Measurements from ENCODE around the gene PSTPIP1.
A peak's percentile ranks its signal among the peaks of the same experiment; 100 is the strongest.
"Not testable (repeated sequence)": the region's sequence is repeated elsewhere in the genome, so short reads cannot be mapped to it uniquely, and the experiment has no call there.

Gene PSTPIP1

GRCh38 chr15:76994971-76995945 lies at the start of gene PSTPIP1:
Gene PSTPIP1, plus strand, starts transcription at chr15:76995126. Its CDS starts 448 bp downstream, at chr15:76995574.
- peak; percentile 72 for ATAC-seq
- H3K9me3 Mint-ChIP-seq, result no peaks in the 10 kb centered on the region
- H3K27ac Mint-ChIP-seq, result peak within 1 kb of the TSS; percentile 96
- H3K36me3 Mint-ChIP-seq, result peaks cover 47% of the 10 kb centered on the region
- peak within 1 kb of the TSS; percentile 96 for H3K4me3 Mint-ChIP-seq
- DNase-seq (ENCODE audit: low spot score in 2 of 2), result peak in 1 of 2 donors; percentile 83
- H3K4me1 Mint-ChIP-seq, result peaks cover 80% of the 10 kb centered on the region

GRCh38 chr15:76945494-76946093 lies 49.3 kb upstream of the PSTPIP1 start:
- peaks cover 63% of the 10 kb centered on the region for H3K36me3 Mint-ChIP-seq
- peaks cover 5% of the 10 kb centered on the region for H3K4me1 Mint-ChIP-seq
- H3K27ac Mint-ChIP-seq, result no peak overlapping the region
- no peaks in the 10 kb centered on the region for H3K9me3 Mint-ChIP-seq
- ATAC-seq, result no peak
- no peak for DNase-seq (ENCODE audit: low spot score in 2 of 2)
- no peak overlapping the region for H3K4me3 Mint-ChIP-seq

- H3K27ac Mint-ChIP-seq, result no peak overlapping the region
- no peaks in the 10 kb centered on the region for H3K9me3 Mint-ChIP-seq
- peaks cover 67% of the 10 kb centered on the region for H3K36me3 Mint-ChIP-seq
- peaks cover 5% of the 10 kb centered on the region for H3K4me1 Mint-ChIP-seq
- H3K4me3 Mint-ChIP-seq, result no peak overlapping the region
- ATAC-seq (no peak), DNase-seq (ENCODE audit: low spot score in 2 of 2) (no peak)
Measured at GRCh38 chr15:76947454-76947853, 47.5 kb upstream of the PSTPIP1 start.

GRCh38 chr15:76951220-76951619 lies 43.7 kb upstream of the PSTPIP1 start:
- ATAC-seq, result no peak
- no peak for DNase-seq (ENCODE audit: low spot score in 2 of 2)
- peaks cover 40% of the 10 kb centered on the region for H3K36me3 Mint-ChIP-seq
- H3K4me1 Mint-ChIP-seq, result no peaks in the 10 kb centered on the region
- H3K9me3 Mint-ChIP-seq, result no peaks in the 10 kb centered on the region
- no peak overlapping the region for H3K27ac Mint-ChIP-seq
- no peak overlapping the region for H3K4me3 Mint-ChIP-seq

- H3K9me3 Mint-ChIP-seq, result no peaks in the 10 kb centered on the region
- H3K27ac Mint-ChIP-seq, result no peak overlapping the region
- no peaks in the 10 kb centered on the region for H3K4me1 Mint-ChIP-seq
- no peak overlapping the region for H3K4me3 Mint-ChIP-seq
- DNase-seq (ENCODE audit: low spot score in 2 of 2), result no peak
- ATAC-seq, result no peak
- H3K36me3 Mint-ChIP-seq, result peaks cover 19% of the 10 kb centered on the region
Measured at GRCh38 chr15:76953913-76954312, 41.0 kb upstream of the PSTPIP1 start.

GRCh38 chr15:76954744-76955143 lies 40.2 kb upstream of the PSTPIP1 start:
- DNase-seq (ENCODE audit: low spot score in 2 of 2) (no peak), ATAC-seq (no peak)
- Mint-ChIP-seq H3K9me3 (no peaks in the 10 kb centered on the region), H3K27ac (no peak overlapping the region), H3K4me1 (no peaks in the 10 kb centered on the region), H3K4me3 (no peak overlapping the region), H3K36me3 (peaks cover 12% of the 10 kb centered on the region)

GRCh38 chr15:76961268-76962011 lies 33.5 kb upstream of the PSTPIP1 start:
- Mint-ChIP-seq H3K4me3 (no peak overlapping the region), H3K4me1 (no peaks in the 10 kb centered on the region), H3K27ac (no peak overlapping the region), H3K9me3 (no peaks in the 10 kb centered on the region), H3K36me3 (no peaks in the 10 kb centered on the region)
- ATAC-seq (no peak), DNase-seq (ENCODE audit: low spot score in 2 of 2) (no peak)

- Mint-ChIP-seq H3K9me3 (no peaks in the 10 kb centered on the region), H3K36me3 (no peaks in the 10 kb centered on the region), H3K27ac (no peak overlapping the region), H3K4me3 (no peak overlapping the region), H3K4me1 (no peaks in the 10 kb centered on the region)
- no peak for ATAC-seq
- DNase-seq (ENCODE audit: low spot score in 2 of 2), result no peak
Measured at GRCh38 chr15:76962337-76963013, 32.5 kb upstream of the PSTPIP1 start.

GRCh38 chr15:76963596-76963995 lies 31.3 kb upstream of the PSTPIP1 start:
- H3K36me3 Mint-ChIP-seq, result no peaks in the 10 kb centered on the region
- no peaks in the 10 kb centered on the region for H3K4me1 Mint-ChIP-seq
- ATAC-seq, result no peak

GRCh38 chr15:76964157-76964556 lies 30.8 kb upstream of the PSTPIP1 start:
- Mint-ChIP-seq H3K4me3 (no peak overlapping the region), H3K4me1 (no peaks in the 10 kb centered on the region), H3K27ac (no peak overlapping the region), H3K36me3 (no peaks in the 10 kb centered on the region), H3K9me3 (no peaks in the 10 kb centered on the region)
- ATAC-seq (no peak), DNase-seq (ENCODE audit: low spot score in 2 of 2) (no peak)

More at GRCh38 chr15:76963596-76963995, 31.3 kb upstream of the PSTPIP1 start:
- Mint-ChIP-seq H3K27ac (no peak overlapping the region), H3K9me3 (no peaks in the 10 kb centered on the region), H3K4me3 (no peak overlapping the region)
- peak in 1 of 2 donors; percentile 40 for DNase-seq (ENCODE audit: low spot score in 2 of 2)

- H3K4me1 Mint-ChIP-seq; H3K36me3 Mint-ChIP-seq; ATAC-seq; H3K4me3 Mint-ChIP-seq; DNase-seq (ENCODE audit: low spot score in 2 of 2); H3K27ac Mint-ChIP-seq; H3K9me3 Mint-ChIP-seq: not testable (repeated sequence)
Measured at GRCh38 chr15:76966051-76966450, 28.9 kb upstream of the PSTPIP1 start.

GRCh38 chr15:76967067-76967466 lies 27.9 kb upstream of the PSTPIP1 start:
- Mint-ChIP-seq H3K4me3 (no peak overlapping the region), H3K36me3 (no peaks in the 10 kb centered on the region), H3K9me3 (no peaks in the 10 kb centered on the region), H3K4me1 (no peaks in the 10 kb centered on the region), H3K27ac (no peak overlapping the region)
- no peak for DNase-seq (ENCODE audit: low spot score in 2 of 2)
- no peak for ATAC-seq

- H3K36me3 Mint-ChIP-seq, result no peaks in the 10 kb centered on the region
- DNase-seq (ENCODE audit: low spot score in 2 of 2), result no peak
- ATAC-seq, result no peak
- no peak overlapping the region for H3K27ac Mint-ChIP-seq
- H3K4me1 Mint-ChIP-seq, result no peaks in the 10 kb centered on the region
- H3K4me3 Mint-ChIP-seq, result no peak overlapping the region
- H3K9me3 Mint-ChIP-seq, result no peaks in the 10 kb centered on the region
Measured at GRCh38 chr15:76968306-76968705, 26.6 kb upstream of the PSTPIP1 start.

GRCh38 chr15:76972389-76973361 lies 22.3 kb upstream of the PSTPIP1 start:
- H3K4me3 Mint-ChIP-seq, result no peak overlapping the region
- H3K36me3 Mint-ChIP-seq, result no peaks in the 10 kb centered on the region
- ATAC-seq, result no peak
- H3K4me1 Mint-ChIP-seq, result peaks cover 29% of the 10 kb centered on the region
- no peak overlapping the region for H3K27ac Mint-ChIP-seq
- DNase-seq (ENCODE audit: low spot score in 2 of 2), result no peak
- no peaks in the 10 kb centered on the region for H3K9me3 Mint-ChIP-seq

All from stimulated activated effector memory CD8-positive, alpha-beta T cell treated with anti-CD3 and anti-CD28 coated beads, Interleukin-12 subunit alpha, Interleukin-12 subunit beta, amount 100 ng/mL, for 72 hours (primary cell).